ENCODE data around the gene HSP90AB1. TPM values are rescaled to one million over a fixed set of nuclear protein-coding genes. Genes with fewer than 3 reads are reported as not detected.

Gene HSP90AB1
- total RNA-seq, 1 experiment from 2014 or later, result 1,280 TPM

DNA sequence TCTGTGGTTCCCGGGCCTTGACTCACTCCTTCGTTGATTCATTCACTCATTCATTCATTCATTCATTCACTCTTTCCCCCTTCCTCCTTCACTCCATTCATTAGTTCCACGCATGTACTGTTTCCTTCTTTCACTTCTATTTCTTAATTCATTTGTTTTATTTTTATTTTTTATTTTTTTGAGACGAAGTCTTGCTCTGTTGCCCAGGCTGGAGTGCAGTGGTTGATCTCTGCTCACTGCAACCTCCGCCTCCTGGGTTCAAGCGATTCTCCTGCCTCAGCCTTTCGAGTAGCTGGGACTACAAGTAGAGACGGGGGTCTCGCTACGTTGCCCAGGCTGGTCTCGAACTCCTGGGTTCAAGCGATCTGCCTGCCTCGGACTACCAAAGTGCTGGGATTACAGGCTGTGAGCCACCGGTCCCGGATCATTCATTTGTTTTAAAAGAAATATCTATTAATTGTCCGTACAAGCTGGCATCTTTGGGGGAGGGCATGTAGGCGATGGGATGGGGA, 18.9 kb downstream of the HSP90AB1 start:
- CTCF ChIA-PET, result no interaction called here

DNA sequence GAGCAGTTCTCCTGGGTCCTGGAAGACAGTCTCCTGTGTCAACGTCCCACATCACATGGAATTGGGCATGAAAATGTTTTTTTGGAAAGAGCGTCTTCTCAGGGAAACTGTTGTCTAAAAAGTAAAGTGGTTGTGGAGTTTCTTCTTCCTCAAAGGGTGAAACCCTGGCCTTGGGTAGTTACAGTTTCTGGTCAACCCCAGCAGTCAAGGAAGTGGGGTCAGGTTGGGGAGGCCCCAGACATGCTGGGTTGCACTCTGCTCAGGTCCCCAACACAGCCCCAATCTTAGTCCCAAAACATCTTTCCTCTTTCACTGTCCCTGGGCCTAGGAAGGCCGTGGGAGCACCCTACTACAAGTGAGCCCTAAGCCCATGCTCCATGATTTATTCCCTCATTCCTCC, 19.4 kb downstream of the HSP90AB1 start:
- H3K9me3 ChIP-seq (ENCODE audit: low read length), result no peaks in the 10 kb centered on the region
- H3F3A ChIP-seq (ENCODE audit: low read length, unreplicated experiment), result no peaks in the 10 kb centered on the region
- no peak for TF ChIP-seq EZH2 (IDR thresholded peaks at IDR 0.05; ENCODE audit: low read length, unreplicated experiment)
- TF ChIP-seq, protein P1, sequence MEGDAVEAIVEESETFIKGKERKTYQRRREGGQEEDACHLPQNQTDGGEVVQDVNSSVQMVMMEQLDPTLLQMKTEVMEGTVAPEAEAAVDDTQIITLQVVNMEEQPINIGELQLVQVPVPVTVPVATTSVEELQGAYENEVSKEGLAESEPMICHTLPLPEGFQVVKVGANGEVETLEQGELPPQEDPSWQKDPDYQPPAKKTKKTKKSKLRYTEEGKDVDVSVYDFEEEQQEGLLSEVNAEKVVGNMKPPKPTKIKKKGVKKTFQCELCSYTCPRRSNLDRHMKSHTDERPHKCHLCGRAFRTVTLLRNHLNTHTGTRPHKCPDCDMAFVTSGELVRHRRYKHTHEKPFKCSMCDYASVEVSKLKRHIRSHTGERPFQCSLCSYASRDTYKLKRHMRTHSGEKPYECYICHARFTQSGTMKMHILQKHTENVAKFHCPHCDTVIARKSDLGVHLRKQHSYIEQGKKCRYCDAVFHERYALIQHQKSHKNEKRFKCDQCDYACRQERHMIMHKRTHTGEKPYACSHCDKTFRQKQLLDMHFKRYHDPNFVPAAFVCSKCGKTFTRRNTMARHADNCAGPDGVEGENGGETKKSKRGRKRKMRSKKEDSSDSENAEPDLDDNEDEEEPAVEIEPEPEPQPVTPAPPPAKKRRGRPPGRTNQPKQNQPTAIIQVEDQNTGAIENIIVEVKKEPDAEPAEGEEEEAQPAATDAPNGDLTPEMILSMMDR (conservative IDR thresholded peaks at IDR 0.05; ENCODE audit: low read depth, low read length), result no peak
- no peak for TF ChIP-seq EZH2phosphoT487 (IDR thresholded peaks at IDR 0.05; ENCODE audit: borderline replicate concordance, low read length)
- H3K27ac ChIP-seq (ENCODE audit: low read length), result no peak overlapping the region
- no peak overlapping the region for H3K4me2 ChIP-seq (ENCODE audit: low read length)
- no peak overlapping the region for H2AFZ ChIP-seq (ENCODE audit: low read length)
- no peak overlapping the region for H3K9ac ChIP-seq (ENCODE audit: low read length)
- H3K36me3 ChIP-seq (ENCODE audit: low read depth, low read length), result no peaks in the 10 kb centered on the region
- no peak for DNase-seq
- no peak overlapping the region for H3K4me3 ChIP-seq (ENCODE audit: low read length)
- ChIA-PET CTCF (interaction anchor here (0.6 kb wide), 1 partner anchor 187 kb away, joined by 3 read pairs; no protein-coding TSS in a partner anchor), POLR2A (ENCODE audit: unreplicated experiment) (no interaction called here)
- no peaks in the 10 kb centered on the region for H4K20me1 ChIP-seq (ENCODE audit: low read length)
- no TSS peak for BruUV-seq (replicated peaks)
- peaks cover 23% of the 10 kb centered on the region for H3K4me1 ChIP-seq (ENCODE audit: insufficient read depth, low read length)
- no peak for ATAC-seq
- H3K79me2 ChIP-seq (ENCODE audit: low read length), result peaks cover 24% of the 10 kb centered on the region
- H3K27me3 ChIP-seq (ENCODE audit: low read length), result peaks cover 19% of the 10 kb centered on the region
- intact Hi-C loops (cut with micrococcal nuclease), result loop anchor here (5.0 kb wide), 1 partner anchor 36 kb away; no protein-coding TSS in a partner anchor
- no peaks in the 10 kb centered on the region for H3K9me2 ChIP-seq (replicated peaks; ENCODE audit: low read length)

More for the DNA sequence above, 18.9 kb downstream of the HSP90AB1 start:
- Histone ChIP-seq H3K4me3 (ENCODE audit: low read length) (no peak overlapping the region; the same call in 1 of the 2 replicates), H4K20me1 (ENCODE audit: low read length) (no peaks in the 10 kb centered on the region), H3K9me3 (ENCODE audit: low read length) (no peaks in the 10 kb centered on the region), H3K9me2 (replicated peaks; ENCODE audit: low read length) (no peaks in the 10 kb centered on the region), H3K27me3 (ENCODE audit: low read length) (peaks cover 14% of the 10 kb centered on the region), H3K36me3 (ENCODE audit: low read depth, low read length) (no peaks in the 10 kb centered on the region), H3F3A (ENCODE audit: low read length, unreplicated experiment) (no peaks in the 10 kb centered on the region), H3K4me2 (ENCODE audit: low read length) (no peak overlapping the region), H3K27ac (ENCODE audit: low read length) (no peak overlapping the region), H3K79me2 (ENCODE audit: low read length) (peaks cover 24% of the 10 kb centered on the region), H2AFZ (ENCODE audit: low read length) (no peak overlapping the region), H3K4me1 (ENCODE audit: insufficient read depth, low read length) (peaks cover 23% of the 10 kb centered on the region), H3K9ac (ENCODE audit: low read length) (no peak overlapping the region)
- POLR2A ChIA-PET (ENCODE audit: unreplicated experiment), result no interaction called here
- intact Hi-C loops (cut with micrococcal nuclease), result loop anchor here (5.0 kb wide), 1 partner anchor 37 kb away; no protein-coding TSS in a partner anchor
- TF ChIP-seq EZH2phosphoT487 (IDR thresholded peaks at IDR 0.05; ENCODE audit: borderline replicate concordance, low read length) (no peak), EZH2 (IDR thresholded peaks at IDR 0.05; ENCODE audit: low read length, unreplicated experiment) (no peak)
- TF ChIP-seq, protein P1 (conservative IDR thresholded peaks at IDR 0.05; ENCODE audit: low read depth, low read length), result no peak
- no peak for ATAC-seq
- no TSS peak for BruUV-seq (replicated peaks)
- no peak for DNase-seq

DNA sequence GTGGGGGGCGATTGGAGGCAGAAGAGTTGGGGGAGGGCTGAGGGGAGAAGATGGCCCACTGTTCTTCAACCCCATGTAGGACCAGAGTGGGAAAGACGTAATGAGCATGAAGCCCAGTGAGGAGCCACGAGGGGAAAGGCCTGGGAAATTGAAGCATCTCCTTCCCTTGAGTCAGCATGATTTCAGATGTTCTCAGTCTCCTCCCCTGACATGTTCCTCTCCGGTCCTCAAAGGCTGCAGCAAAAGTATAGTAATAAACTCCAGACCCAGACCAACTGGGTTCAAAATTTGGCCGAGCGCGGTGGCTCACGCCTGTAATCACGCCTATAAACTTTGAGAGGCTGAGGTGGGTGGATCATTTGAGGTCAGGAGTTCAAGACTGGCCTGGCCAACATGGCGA, 20.4 kb downstream of the HSP90AB1 start:
- no peak overlapping the region for H3K4me2 ChIP-seq (ENCODE audit: low read length)
- no peak overlapping the region for H3K4me3 ChIP-seq (ENCODE audit: low read length)
- intact Hi-C loops (cut with micrococcal nuclease), result loop anchor here (5.0 kb wide), 1 partner anchor 35 kb away; no protein-coding TSS in a partner anchor
- ChIA-PET POLR2A (ENCODE audit: unreplicated experiment) (no interaction called here), CTCF (interaction anchor here (0.6 to 1.9 kb wide), 2 partner anchors 72 to 186 kb away, joined by 3 to 7 read pairs; no protein-coding TSS in a partner anchor)
- H3K9ac ChIP-seq (ENCODE audit: low read length), result no peak overlapping the region
- no peak overlapping the region for H2AFZ ChIP-seq (ENCODE audit: low read length)
- H3K27me3 ChIP-seq (ENCODE audit: low read length), result peaks cover 28% of the 10 kb centered on the region
- peaks cover 24% of the 10 kb centered on the region for H3K79me2 ChIP-seq (ENCODE audit: low read length)
- no peak for ATAC-seq
- no peaks in the 10 kb centered on the region for H3K9me3 ChIP-seq (ENCODE audit: low read length)
- H3K9me2 ChIP-seq (replicated peaks; ENCODE audit: low read length), result no peaks in the 10 kb centered on the region
- TF ChIP-seq, protein P1 (conservative IDR thresholded peaks at IDR 0.05; ENCODE audit: low read depth, low read length), result no peak
- TF ChIP-seq EZH2 (IDR thresholded peaks at IDR 0.05; ENCODE audit: low read length, unreplicated experiment) (no peak), EZH2phosphoT487 (IDR thresholded peaks at IDR 0.05; ENCODE audit: borderline replicate concordance, low read length) (no peak)
- no TSS peak for BruUV-seq (replicated peaks)
- H3F3A ChIP-seq (ENCODE audit: low read length, unreplicated experiment), result no peaks in the 10 kb centered on the region
- H4K20me1 ChIP-seq (ENCODE audit: low read length), result no peaks in the 10 kb centered on the region
- H3K27ac ChIP-seq (ENCODE audit: low read length), result no peak overlapping the region
- H3K36me3 ChIP-seq (ENCODE audit: low read depth, low read length), result no peaks in the 10 kb centered on the region
- H3K4me1 ChIP-seq (ENCODE audit: insufficient read depth, low read length), result peaks cover 23% of the 10 kb centered on the region
- DNase-seq, result no peak

Measured in PC-3 (cell line).